Chondrocyte (in vitro differentiated cells): ENCODE results near the gene TOP3A. TPM values are rescaled to one million over a fixed set of nuclear protein-coding genes. Genes with fewer than 3 reads are reported as not detected.

Experiments
- DNase-seq: peaks from one replicate; pipeline ENCODE4 v3.0.0; 2021; ENCODE audit warnings: mixed read lengths, low spot score
- H3K27ac Mint-ChIP-seq: one replicate; pipeline ENCODE4 v1.8.0; 2021; ENCODE audit warnings: mild to moderate bottlenecking, moderate library complexity, mixed read lengths; ENCODE audit not compliant: unreplicated experiment
- H3K27me3 Mint-ChIP-seq: 2 replicates; pipeline ENCODE4 v1.8.0; 2021; ENCODE audit warnings: low read depth, mixed read lengths
- H3K36me3 Mint-ChIP-seq: 2 replicates; pipeline ENCODE4 v1.8.0; 2021; ENCODE audit warnings: low read depth, mixed read lengths
- H3K4me1 Mint-ChIP-seq: 2 replicates; pipeline ENCODE4 v1.8.0; 2021; ENCODE audit warnings: low read depth, mild to moderate bottlenecking, mixed read lengths
- H3K4me3 Mint-ChIP-seq: one replicate; pipeline ENCODE4 v1.8.0; 2021; ENCODE audit warnings: mild to moderate bottlenecking, moderate library complexity, mixed read lengths; ENCODE audit not compliant: unreplicated experiment
- H3K9me3 Mint-ChIP-seq: 2 replicates; pipeline ENCODE4 v1.8.0; 2021; ENCODE audit warnings: low read depth, mixed read lengths
- CTCF ChIP-seq: fragments of 200-600 bp; sonication (generic); IDR thresholded peaks from 2 replicates; pipeline ENCODE4 v1.5.0; 2021; ENCODE audit warnings: antibody characterized with exemption, mild to moderate bottlenecking, moderate library complexity
- total RNA-seq: library from RNA; stranded (reverse); gene quantifications from 3 replicates; pipeline ENCODE4 v1.2.1, GENCODE V29; 2021

TOP3A gene
- total RNA-seq, 1 donor from 2014 or later = 37.7 TPM

GRCh38 chr17:18229254-18229653 is 85.5 kb downstream of the TOP3A start:
- Mint-ChIP-seq H3K27ac (no peak overlapping the region), H3K4me1 (peaks cover 28% of the 10 kb centered on the region), H3K4me3 (no peak overlapping the region), H3K9me3 (no peaks in the 10 kb centered on the region), H3K27me3 (no peaks in the 10 kb centered on the region), H3K36me3 (no peaks in the 10 kb centered on the region)
- no peak for DNase-seq
- no peak for TF ChIP-seq CTCF

DNA sequence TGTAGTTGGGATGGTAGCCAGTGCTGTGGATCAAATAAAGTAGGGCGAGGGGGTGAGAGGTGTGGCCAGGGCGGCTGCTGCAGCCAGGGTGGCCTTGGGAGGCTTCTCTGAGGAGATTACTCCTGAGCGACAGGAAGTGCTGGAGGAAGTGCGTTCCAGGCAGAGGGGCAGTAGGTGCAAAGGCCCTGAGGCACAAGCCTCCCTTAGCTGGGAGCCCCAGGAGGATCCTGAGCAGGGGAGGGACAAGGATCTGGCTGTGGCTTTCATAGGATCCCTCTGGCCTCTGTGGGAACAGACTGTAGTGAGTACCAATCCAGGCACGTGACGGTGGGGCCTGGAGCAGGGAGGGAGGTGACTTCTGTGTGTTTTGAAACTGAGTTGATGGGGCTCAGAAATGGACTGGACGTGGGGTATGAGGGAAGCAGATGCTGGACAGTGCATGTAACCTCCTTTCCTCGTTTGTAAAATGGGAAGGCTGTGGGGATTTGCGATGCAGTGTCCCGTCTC is 86.6 kb downstream of the TOP3A start:
- TF ChIP-seq CTCF = no peak
- H3K36me3 Mint-ChIP-seq = no peaks in the 10 kb centered on the region
- H3K27ac Mint-ChIP-seq = no peak overlapping the region
- no peaks in the 10 kb centered on the region for H3K9me3 Mint-ChIP-seq
- DNase-seq = no peak
- H3K27me3 Mint-ChIP-seq = no peaks in the 10 kb centered on the region
- H3K4me3 Mint-ChIP-seq = no peak overlapping the region
- H3K4me1 Mint-ChIP-seq = peaks cover 28% of the 10 kb centered on the region

DNA sequence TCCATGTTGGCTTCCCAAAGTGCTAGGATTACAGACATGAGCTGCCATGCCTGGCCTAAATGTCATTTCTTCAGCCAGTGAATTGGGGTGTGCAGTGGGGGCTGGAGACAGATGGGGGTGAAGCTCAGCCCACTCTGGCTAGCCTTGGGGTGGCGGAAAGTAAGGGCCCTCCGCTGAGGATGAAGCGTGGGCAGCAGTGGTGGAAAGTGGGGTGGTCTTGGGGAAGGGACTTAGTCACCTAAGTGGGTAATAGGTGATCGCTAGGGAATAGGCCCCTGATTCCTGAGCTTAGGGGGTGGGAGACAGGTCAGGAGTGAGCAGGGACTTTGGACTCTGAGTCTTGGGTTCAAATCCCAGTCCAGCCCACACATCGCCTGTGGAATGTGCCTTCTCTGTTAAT is 87.2 kb downstream of the TOP3A start:
- Mint-ChIP-seq H3K4me1 (peaks cover 28% of the 10 kb centered on the region), H3K27ac (no peak overlapping the region), H3K4me3 (no peak overlapping the region), H3K36me3 (no peaks in the 10 kb centered on the region), H3K27me3 (no peaks in the 10 kb centered on the region), H3K9me3 (no peaks in the 10 kb centered on the region)
- no peak for DNase-seq
- no peak for TF ChIP-seq CTCF

- peak overlapping the region; percentile 88 for H3K27ac Mint-ChIP-seq
- no peak for DNase-seq
- H3K36me3 Mint-ChIP-seq = no peaks in the 10 kb centered on the region
- H3K27me3 Mint-ChIP-seq = no peaks in the 10 kb centered on the region
- H3K4me3 Mint-ChIP-seq = peak overlapping the region; percentile 98
- peaks cover 28% of the 10 kb centered on the region for H3K4me1 Mint-ChIP-seq
- no peaks in the 10 kb centered on the region for H3K9me3 Mint-ChIP-seq
- TF ChIP-seq CTCF = no peak
Measured at GRCh38 chr17:18226284-18226945, 88.4 kb downstream of the TOP3A start.

- Mint-ChIP-seq H3K27me3 (no peaks in the 10 kb centered on the region), H3K27ac (peak overlapping the region; percentile 88), H3K9me3 (no peaks in the 10 kb centered on the region), H3K4me3 (peak overlapping the region; percentile 98), H3K36me3 (no peaks in the 10 kb centered on the region), H3K4me1 (peaks cover 28% of the 10 kb centered on the region)
- TF ChIP-seq CTCF = no peak
- no peak for DNase-seq
Measured at GRCh38 chr17:18225642-18226283, 89.0 kb downstream of the TOP3A start.
